ENCODE data around the gene FBXO21. TPM values are rescaled to one million over a fixed set of nuclear protein-coding genes. Genes with fewer than 3 reads are reported as not detected.

The FBXO21 gene
- total RNA-seq, 1 experiment from 2014 or later, result 57.5 TPM

DNA sequence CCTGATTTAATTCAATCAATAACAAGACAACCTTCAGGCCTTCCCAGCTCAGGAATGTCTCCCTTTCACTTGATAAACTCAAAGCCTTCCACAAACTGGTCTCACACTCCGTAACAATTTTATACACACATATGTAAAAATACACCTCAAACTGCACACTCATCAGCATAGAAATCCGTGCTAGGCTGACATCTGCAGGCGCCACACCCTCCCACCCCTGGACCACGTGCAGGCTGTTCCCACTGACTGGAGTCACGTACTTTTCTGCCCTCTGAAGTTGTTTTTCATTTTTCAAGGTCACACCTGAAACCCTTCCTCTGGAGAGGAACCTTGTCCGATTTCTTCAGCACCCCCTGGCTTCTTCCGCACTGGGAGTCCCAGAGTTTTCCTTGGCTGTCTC lies 27.6 kb downstream of the FBXO21 start:
- intact Hi-C loops (cut with micrococcal nuclease; ENCODE audit: unreplicated experiment), result no loop called here
- TF ChIP-seq, protein P1, sequence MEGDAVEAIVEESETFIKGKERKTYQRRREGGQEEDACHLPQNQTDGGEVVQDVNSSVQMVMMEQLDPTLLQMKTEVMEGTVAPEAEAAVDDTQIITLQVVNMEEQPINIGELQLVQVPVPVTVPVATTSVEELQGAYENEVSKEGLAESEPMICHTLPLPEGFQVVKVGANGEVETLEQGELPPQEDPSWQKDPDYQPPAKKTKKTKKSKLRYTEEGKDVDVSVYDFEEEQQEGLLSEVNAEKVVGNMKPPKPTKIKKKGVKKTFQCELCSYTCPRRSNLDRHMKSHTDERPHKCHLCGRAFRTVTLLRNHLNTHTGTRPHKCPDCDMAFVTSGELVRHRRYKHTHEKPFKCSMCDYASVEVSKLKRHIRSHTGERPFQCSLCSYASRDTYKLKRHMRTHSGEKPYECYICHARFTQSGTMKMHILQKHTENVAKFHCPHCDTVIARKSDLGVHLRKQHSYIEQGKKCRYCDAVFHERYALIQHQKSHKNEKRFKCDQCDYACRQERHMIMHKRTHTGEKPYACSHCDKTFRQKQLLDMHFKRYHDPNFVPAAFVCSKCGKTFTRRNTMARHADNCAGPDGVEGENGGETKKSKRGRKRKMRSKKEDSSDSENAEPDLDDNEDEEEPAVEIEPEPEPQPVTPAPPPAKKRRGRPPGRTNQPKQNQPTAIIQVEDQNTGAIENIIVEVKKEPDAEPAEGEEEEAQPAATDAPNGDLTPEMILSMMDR (IDR thresholded peaks at IDR 0.05; ENCODE audit: unreplicated experiment), result no peak
- H3K27ac Mint-ChIP-seq (ENCODE audit: unreplicated experiment), result no peak overlapping the region
- H3K9me3 Mint-ChIP-seq (ENCODE audit: low read depth, unreplicated experiment), result no peaks in the 10 kb centered on the region
- H3K36me3 Mint-ChIP-seq (ENCODE audit: insufficient read depth, unreplicated experiment), result peaks cover 69% of the 10 kb centered on the region
- BruUV-seq (replicated peaks), result no TSS peak
- no peaks in the 10 kb centered on the region for H3K4me1 Mint-ChIP-seq (ENCODE audit: low read depth, unreplicated experiment)
- DNase-seq, result no peak
- no peak overlapping the region for H3K4me3 Mint-ChIP-seq (ENCODE audit: low read depth, unreplicated experiment)
- H3K27me3 Mint-ChIP-seq (ENCODE audit: unreplicated experiment), result no peaks in the 10 kb centered on the region
- CTCF ChIA-PET, result no interaction called here

DNA sequence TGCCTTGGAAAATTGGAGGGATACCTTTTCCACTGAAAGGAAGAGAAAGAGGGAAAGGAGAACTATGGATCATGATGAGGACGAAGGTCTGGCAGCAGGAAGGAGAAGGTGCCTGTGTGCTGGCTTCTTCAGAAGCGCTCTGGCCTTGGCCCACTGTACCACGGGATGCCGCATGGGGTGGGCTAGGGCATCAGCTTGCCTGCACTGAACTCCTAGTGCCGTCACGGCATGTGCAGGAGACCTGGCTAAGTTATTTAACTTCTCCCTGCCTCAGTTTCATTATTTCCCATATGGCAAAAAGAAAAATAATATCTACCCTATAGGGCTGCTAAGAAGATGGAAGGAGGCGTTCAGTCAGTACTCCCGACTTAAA lies 28.1 kb downstream of the FBXO21 start:
- no peaks in the 10 kb centered on the region for H3K4me1 Mint-ChIP-seq (ENCODE audit: low read depth, unreplicated experiment)
- no TSS peak for BruUV-seq (replicated peaks)
- no peaks in the 10 kb centered on the region for H3K27me3 Mint-ChIP-seq (ENCODE audit: unreplicated experiment)
- peaks cover 64% of the 10 kb centered on the region for H3K36me3 Mint-ChIP-seq (ENCODE audit: insufficient read depth, unreplicated experiment)
- intact Hi-C loops (cut with micrococcal nuclease; ENCODE audit: unreplicated experiment), result no loop called here
- H3K4me3 Mint-ChIP-seq (ENCODE audit: low read depth, unreplicated experiment), result no peak overlapping the region
- no peak overlapping the region for H3K27ac Mint-ChIP-seq (ENCODE audit: unreplicated experiment)
- CTCF ChIA-PET, result no interaction called here
- DNase-seq, result no peak
- TF ChIP-seq, protein P1 (IDR thresholded peaks at IDR 0.05; ENCODE audit: unreplicated experiment), result no peak
- no peaks in the 10 kb centered on the region for H3K9me3 Mint-ChIP-seq (ENCODE audit: low read depth, unreplicated experiment)

DNA sequence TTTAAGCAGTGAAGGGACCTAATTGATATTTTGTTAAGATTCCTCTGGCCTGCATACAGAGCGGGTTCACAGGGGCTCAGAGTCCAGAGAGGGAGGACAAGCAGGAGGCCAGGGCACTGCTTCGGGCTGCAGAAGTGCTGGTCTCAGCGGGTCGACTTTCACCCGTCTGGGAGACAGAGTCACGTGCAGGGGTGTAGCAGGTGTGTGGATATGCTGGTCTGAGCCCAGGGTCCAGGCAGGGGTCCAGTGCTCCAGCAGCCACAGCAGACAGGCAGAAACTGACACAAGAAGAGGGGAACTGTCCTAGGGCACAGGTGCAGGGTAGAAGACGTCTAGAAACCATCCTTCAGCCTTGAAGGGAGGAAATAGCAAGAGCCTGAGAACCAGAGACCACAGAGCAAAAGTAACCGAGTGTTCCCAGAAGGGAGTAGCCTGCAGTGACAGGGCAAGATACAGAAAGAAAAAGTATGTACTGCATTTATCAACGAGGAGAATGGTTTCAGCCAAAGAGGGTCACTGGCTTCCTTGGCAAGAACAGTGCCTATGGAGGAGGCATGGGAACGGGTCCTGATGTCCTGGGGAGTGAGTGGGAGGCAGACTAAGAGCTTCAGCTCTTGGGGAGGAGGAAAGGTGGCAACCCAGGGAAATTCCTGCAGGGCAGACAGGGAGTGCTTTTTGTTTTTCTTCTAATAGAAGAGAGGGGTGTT lies 28.7 kb downstream of the FBXO21 start:
- CTCF ChIA-PET, result no interaction called here
- no peak for DNase-seq
- BruUV-seq (replicated peaks), result no TSS peak
- TF ChIP-seq, protein P1 (IDR thresholded peaks at IDR 0.05; ENCODE audit: unreplicated experiment), result no peak
- Mint-ChIP-seq H3K27ac (ENCODE audit: unreplicated experiment) (no peak overlapping the region), H3K36me3 (ENCODE audit: insufficient read depth, unreplicated experiment) (peaks cover 59% of the 10 kb centered on the region), H3K9me3 (ENCODE audit: low read depth, unreplicated experiment) (no peaks in the 10 kb centered on the region), H3K4me1 (ENCODE audit: low read depth, unreplicated experiment) (no peaks in the 10 kb centered on the region), H3K4me3 (ENCODE audit: low read depth, unreplicated experiment) (no peak overlapping the region), H3K27me3 (ENCODE audit: unreplicated experiment) (no peaks in the 10 kb centered on the region)
- intact Hi-C loops (cut with micrococcal nuclease; ENCODE audit: unreplicated experiment), result no loop called here

DNA sequence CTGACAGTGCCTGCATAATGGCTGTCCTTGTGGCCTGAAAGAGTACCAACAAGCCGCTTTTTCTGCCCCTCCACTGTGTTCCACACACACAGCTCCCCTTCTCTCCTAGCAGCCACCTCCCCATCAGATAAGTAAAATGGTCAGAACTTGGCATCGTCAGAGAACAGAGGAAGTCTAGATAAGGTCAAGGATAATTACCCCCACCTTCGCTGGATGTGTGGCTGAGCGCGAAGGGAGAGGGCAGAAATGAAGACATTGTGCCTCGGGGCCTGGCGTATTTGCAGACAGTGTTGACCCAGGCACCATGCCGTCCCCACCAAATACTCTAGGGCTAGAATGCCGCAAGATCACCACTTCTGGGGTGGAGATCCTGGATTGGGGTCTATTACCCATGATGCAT lies 30.6 kb downstream of the FBXO21 start:
- H3K36me3 Mint-ChIP-seq (ENCODE audit: insufficient read depth, unreplicated experiment), result peaks cover 51% of the 10 kb centered on the region
- no TSS peak for BruUV-seq (replicated peaks)
- no peak overlapping the region for H3K27ac Mint-ChIP-seq (ENCODE audit: unreplicated experiment)

More for the DNA sequence above, 30.6 kb downstream of the FBXO21 start:
- Mint-ChIP-seq H3K9me3 (ENCODE audit: low read depth, unreplicated experiment) (no peaks in the 10 kb centered on the region), H3K4me3 (ENCODE audit: low read depth, unreplicated experiment) (no peak overlapping the region), H3K4me1 (ENCODE audit: low read depth, unreplicated experiment) (no peaks in the 10 kb centered on the region), H3K27me3 (ENCODE audit: unreplicated experiment) (no peaks in the 10 kb centered on the region)
- TF ChIP-seq, protein P1 (IDR thresholded peaks at IDR 0.05; ENCODE audit: unreplicated experiment), result no peak
- CTCF ChIA-PET, result no interaction called here
- intact Hi-C loops (cut with micrococcal nuclease; ENCODE audit: unreplicated experiment), result no loop called here
- DNase-seq, result no peak
